Measurements from ENCODE around the gene TM9SF4.

TM9SF4 gene

DNA sequence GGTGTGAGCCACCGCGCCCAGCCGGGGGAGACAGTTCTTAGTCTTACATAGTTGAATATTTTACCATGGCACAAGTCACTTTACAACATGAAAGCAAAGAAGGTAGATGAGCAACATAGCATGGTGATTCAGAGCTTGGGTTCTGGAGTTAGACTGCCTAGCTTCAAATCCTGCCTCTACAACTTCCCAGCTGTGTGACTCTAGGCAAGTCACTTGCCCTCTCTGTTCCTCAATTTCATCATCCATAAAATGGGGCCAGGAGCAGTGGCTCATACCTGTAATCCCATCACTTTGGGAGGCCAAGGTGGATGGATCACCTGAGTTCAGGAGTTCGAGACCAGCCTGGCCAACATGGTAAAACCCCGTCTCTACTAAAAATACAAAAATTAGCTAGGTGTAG is 31.2 kb upstream of the TM9SF4 start:
- H3K36me3 ChIP-seq (ENCODE audit: control insufficient read depth, insufficient read depth, low read length): no peaks in the 10 kb centered on the region
- H3K9me3 ChIP-seq (ENCODE audit: control insufficient read depth, low read length): no peaks in the 10 kb centered on the region

DNA sequence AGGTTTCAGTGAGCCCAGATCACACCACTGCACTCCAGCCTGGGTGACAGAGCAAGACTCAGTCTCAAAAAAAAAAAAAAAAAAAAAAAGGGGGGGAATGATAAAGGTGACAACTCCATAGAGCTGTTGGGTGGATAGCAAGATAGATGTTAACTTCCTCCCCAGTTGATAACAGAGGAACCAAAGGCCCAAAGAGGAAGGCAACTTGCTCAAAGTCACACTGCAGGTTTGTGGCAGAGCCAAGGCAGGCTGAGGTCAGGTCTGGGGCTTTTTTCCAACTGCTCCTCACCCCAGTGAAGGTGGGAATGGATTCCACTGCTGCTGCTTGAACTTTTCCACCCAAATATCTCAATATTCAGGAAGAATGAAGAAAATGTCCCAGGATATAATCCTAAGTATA is 30.7 kb upstream of the TM9SF4 start:
- Histone ChIP-seq H3K9me3 (ENCODE audit: control insufficient read depth, low read length) (no peaks in the 10 kb centered on the region), H3K9ac (no peak overlapping the region), H2AFZ (no peak overlapping the region), H3K27me3 (ENCODE audit: control insufficient read depth, insufficient read depth, low read length) (no peaks in the 10 kb centered on the region), H3K4me3 (ENCODE audit: low read depth, low read length) (no peak overlapping the region), H3K4me1 (no peaks in the 10 kb centered on the region), H3K79me2 (no peaks in the 10 kb centered on the region), H3K27ac (no peak overlapping the region), H3K36me3 (ENCODE audit: control insufficient read depth, insufficient read depth, low read length) (no peaks in the 10 kb centered on the region), H3K4me2 (ENCODE audit: low read length) (no peak overlapping the region)
- TF ChIP-seq, protein P1, sequence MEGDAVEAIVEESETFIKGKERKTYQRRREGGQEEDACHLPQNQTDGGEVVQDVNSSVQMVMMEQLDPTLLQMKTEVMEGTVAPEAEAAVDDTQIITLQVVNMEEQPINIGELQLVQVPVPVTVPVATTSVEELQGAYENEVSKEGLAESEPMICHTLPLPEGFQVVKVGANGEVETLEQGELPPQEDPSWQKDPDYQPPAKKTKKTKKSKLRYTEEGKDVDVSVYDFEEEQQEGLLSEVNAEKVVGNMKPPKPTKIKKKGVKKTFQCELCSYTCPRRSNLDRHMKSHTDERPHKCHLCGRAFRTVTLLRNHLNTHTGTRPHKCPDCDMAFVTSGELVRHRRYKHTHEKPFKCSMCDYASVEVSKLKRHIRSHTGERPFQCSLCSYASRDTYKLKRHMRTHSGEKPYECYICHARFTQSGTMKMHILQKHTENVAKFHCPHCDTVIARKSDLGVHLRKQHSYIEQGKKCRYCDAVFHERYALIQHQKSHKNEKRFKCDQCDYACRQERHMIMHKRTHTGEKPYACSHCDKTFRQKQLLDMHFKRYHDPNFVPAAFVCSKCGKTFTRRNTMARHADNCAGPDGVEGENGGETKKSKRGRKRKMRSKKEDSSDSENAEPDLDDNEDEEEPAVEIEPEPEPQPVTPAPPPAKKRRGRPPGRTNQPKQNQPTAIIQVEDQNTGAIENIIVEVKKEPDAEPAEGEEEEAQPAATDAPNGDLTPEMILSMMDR (IDR thresholded peaks at IDR 0.05): no peak

More for the DNA sequence above, 31.2 kb upstream of the TM9SF4 start:
- no peak overlapping the region for H2AFZ ChIP-seq
- H3K79me2 ChIP-seq: no peaks in the 10 kb centered on the region
- no peak overlapping the region for H3K9ac ChIP-seq
- TF ChIP-seq, protein P1 (IDR thresholded peaks at IDR 0.05): no peak
- H3K4me3 ChIP-seq (ENCODE audit: low read depth, low read length): no peak overlapping the region
- H3K27me3 ChIP-seq (ENCODE audit: control insufficient read depth, insufficient read depth, low read length): no peaks in the 10 kb centered on the region
- H3K27ac ChIP-seq: no peak overlapping the region
- no peaks in the 10 kb centered on the region for H3K4me1 ChIP-seq
- H3K4me2 ChIP-seq (ENCODE audit: low read length): no peak overlapping the region

DNA sequence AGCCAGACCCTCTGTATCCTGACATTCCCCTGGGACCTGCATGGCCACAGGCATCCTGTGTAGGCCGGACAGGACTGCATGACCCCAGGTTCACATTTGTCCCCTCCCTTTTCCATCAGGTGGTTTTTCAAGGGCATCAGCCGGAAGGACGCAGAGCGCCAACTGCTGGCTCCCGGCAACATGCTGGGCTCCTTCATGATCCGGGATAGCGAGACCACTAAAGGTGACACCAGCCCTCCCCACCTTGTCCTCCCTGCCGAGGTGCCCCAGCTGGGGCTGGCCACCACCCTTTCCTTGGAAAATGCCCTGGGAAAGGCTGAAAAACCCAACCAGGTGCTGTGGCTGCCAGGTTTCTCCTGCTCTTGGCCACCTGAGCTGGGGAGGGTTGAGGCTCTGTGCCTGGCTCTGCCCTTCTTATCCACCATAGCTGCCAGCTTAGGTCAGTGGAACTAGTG is 29.8 kb upstream of the TM9SF4 start:
- Histone ChIP-seq H2AFZ (no peak overlapping the region), H3K36me3 (ENCODE audit: control insufficient read depth, insufficient read depth, low read length) (no peaks in the 10 kb centered on the region), H3K9ac (no peak overlapping the region), H3K4me1 (no peaks in the 10 kb centered on the region), H3K9me3 (ENCODE audit: control insufficient read depth, low read length) (no peaks in the 10 kb centered on the region), H3K27me3 (ENCODE audit: control insufficient read depth, insufficient read depth, low read length) (no peaks in the 10 kb centered on the region), H3K27ac (no peak overlapping the region), H3K4me2 (ENCODE audit: low read length) (no peak overlapping the region), H3K79me2 (no peaks in the 10 kb centered on the region), H3K4me3 (ENCODE audit: low read depth, low read length) (no peak overlapping the region)
- TF ChIP-seq, protein P1 (IDR thresholded peaks at IDR 0.05): no peak

DNA sequence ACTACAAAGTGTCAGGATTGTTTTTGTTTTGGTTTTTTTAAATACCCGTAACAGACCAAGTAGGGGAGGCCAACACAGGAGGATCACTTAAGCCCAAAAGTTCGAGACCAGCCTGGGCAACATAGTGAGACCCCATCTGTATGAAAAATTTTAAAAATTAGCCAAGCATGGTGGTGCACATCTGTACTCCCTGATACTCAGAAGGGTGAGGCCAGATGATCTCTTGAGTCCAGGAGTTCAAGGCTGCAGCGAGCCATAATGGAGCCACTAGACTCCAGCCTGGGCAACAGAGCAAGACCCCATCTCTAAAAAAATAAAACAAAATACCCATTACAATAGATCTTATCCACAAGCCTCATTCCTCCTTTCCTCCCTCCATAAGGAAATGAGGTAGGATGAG is 28.7 kb upstream of the TM9SF4 start:
- H3K79me2 ChIP-seq: no peaks in the 10 kb centered on the region
- no peaks in the 10 kb centered on the region for H3K36me3 ChIP-seq (ENCODE audit: control insufficient read depth, insufficient read depth, low read length)
- H3K27me3 ChIP-seq (ENCODE audit: control insufficient read depth, insufficient read depth, low read length): no peaks in the 10 kb centered on the region
- no peaks in the 10 kb centered on the region for H3K4me1 ChIP-seq
- no peak overlapping the region for H2AFZ ChIP-seq
- H3K9me3 ChIP-seq (ENCODE audit: control insufficient read depth, low read length): no peaks in the 10 kb centered on the region
- no peak overlapping the region for H3K4me2 ChIP-seq (ENCODE audit: low read length)
- H3K9ac ChIP-seq: no peak overlapping the region
- TF ChIP-seq, protein P1 (IDR thresholded peaks at IDR 0.05): no peak
- H3K4me3 ChIP-seq (ENCODE audit: low read depth, low read length): no peak overlapping the region
- no peak overlapping the region for H3K27ac ChIP-seq

DNA sequence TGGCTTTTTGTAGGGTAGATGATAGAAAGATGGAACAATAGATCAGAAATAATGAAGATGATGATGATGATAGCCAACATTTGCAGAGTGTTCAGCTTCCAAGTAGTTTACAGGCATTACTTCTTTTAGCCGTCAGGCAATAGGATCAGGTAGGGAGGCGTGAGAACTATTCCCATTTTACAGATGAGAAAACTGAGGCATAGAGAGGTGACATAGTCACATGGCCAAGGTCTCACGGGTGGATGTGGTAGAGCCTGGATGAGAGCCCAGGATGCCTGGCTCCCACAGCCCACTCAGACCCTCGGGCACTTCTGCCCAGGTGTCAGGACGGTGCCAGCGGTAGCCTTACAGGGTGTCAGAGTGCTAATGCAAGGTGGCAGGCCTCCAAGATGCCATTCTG is 26.0 kb upstream of the TM9SF4 start:
- Histone ChIP-seq H3K27ac (no peak overlapping the region), H2AFZ (no peak overlapping the region), H3K9me3 (ENCODE audit: control insufficient read depth, low read length) (no peaks in the 10 kb centered on the region), H3K4me2 (ENCODE audit: low read length) (no peak overlapping the region), H3K4me3 (ENCODE audit: low read depth, low read length) (no peak overlapping the region), H3K9ac (no peak overlapping the region), H3K79me2 (no peaks in the 10 kb centered on the region), H3K36me3 (ENCODE audit: control insufficient read depth, insufficient read depth, low read length) (no peaks in the 10 kb centered on the region), H3K4me1 (no peaks in the 10 kb centered on the region), H3K27me3 (ENCODE audit: control insufficient read depth, insufficient read depth, low read length) (no peaks in the 10 kb centered on the region)
- TF ChIP-seq, protein P1 (IDR thresholded peaks at IDR 0.05): no peak

Data from parathyroid adenoma (tissue), 2 donors.